ENCODE results near the gene TMEM132C.

DNA sequence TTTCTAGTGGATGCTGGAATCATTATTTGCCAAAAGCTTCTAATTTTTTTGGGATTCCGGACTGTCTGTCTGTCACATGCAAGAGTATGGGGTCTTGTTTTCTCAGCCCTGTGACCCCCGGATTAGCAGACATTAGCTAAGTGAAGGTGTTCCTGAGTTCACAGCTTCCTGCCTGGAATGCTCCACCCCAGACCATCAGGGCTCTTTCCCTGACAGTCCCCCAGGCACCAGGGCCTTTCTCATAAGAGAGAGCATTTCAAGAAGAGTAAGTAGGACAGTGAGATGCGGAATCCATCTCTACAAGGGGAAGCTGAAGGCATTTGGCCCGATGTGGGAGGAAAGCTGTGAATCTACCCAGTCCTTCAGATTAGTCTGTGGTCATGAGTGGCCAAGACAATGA lies 427.5 kb downstream of the TMEM132C start:
- no peak for TF ChIP-seq POLR2AphosphoS5 (IDR thresholded peaks at IDR 0.05)
- TF ChIP-seq, protein P1, sequence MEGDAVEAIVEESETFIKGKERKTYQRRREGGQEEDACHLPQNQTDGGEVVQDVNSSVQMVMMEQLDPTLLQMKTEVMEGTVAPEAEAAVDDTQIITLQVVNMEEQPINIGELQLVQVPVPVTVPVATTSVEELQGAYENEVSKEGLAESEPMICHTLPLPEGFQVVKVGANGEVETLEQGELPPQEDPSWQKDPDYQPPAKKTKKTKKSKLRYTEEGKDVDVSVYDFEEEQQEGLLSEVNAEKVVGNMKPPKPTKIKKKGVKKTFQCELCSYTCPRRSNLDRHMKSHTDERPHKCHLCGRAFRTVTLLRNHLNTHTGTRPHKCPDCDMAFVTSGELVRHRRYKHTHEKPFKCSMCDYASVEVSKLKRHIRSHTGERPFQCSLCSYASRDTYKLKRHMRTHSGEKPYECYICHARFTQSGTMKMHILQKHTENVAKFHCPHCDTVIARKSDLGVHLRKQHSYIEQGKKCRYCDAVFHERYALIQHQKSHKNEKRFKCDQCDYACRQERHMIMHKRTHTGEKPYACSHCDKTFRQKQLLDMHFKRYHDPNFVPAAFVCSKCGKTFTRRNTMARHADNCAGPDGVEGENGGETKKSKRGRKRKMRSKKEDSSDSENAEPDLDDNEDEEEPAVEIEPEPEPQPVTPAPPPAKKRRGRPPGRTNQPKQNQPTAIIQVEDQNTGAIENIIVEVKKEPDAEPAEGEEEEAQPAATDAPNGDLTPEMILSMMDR (IDR thresholded peaks at IDR 0.05), result no peak
- TF ChIP-seq EP300 (IDR thresholded peaks at IDR 0.05), result no peak
- no peak for TF ChIP-seq POLR2A (IDR thresholded peaks at IDR 0.05)
